Activated CD4-positive, alpha-beta T cell treated with anti-CD3 and anti-CD28 coated beads, Interleukin-2, amount 50 U/mL, for 4 hours (primary cell): ENCODE results near the gene PHF21A.
"Not testable (repeated sequence)": the region's sequence is repeated elsewhere in the genome, so short reads cannot be mapped to it uniquely, and the experiment has no call there.

Source experiments
- DNase-seq, 2 experiments: peaks; one replicate each; pipeline ENCODE4 v3.0.0-alpha.2; 2020

Gene PHF21A

GRCh38 chr11:46120346-46121300 lies 631 bp downstream of the PHF21A start:
- DNase-seq: peak; percentile 3 to 14

GRCh38 chr11:46119352-46120216 lies 1.7 kb downstream of the PHF21A start:
- peak; percentile 41 to 44 for DNase-seq

GRCh38 chr11:46118702-46119351 lies 2.4 kb downstream of the PHF21A start:
- DNase-seq: no peak

DNA sequence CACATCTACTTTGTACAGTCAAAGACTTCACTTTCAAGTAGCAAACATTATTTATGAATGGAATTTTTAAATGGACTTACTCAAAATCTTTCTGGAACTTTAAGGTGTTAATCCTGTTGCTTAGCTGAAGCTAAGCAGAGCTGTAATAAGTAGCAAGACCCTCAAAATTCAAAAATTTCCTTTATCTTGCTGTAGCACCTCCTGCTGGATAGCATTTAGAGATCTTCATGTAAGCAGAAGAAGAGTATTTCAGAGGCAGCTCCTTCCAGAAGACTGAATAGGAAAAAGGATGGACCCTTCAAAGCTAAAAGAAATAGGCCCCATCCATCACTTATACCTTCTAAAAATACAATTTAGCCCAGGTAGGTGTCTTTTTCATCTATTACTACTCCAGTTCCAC lies 3.4 kb downstream of the PHF21A start:
- no peak for DNase-seq

- DNase-seq: not testable (repeated sequence)
Measured at GRCh38 chr11:46116712-46117037, 4.6 kb downstream of the PHF21A start.

DNA sequence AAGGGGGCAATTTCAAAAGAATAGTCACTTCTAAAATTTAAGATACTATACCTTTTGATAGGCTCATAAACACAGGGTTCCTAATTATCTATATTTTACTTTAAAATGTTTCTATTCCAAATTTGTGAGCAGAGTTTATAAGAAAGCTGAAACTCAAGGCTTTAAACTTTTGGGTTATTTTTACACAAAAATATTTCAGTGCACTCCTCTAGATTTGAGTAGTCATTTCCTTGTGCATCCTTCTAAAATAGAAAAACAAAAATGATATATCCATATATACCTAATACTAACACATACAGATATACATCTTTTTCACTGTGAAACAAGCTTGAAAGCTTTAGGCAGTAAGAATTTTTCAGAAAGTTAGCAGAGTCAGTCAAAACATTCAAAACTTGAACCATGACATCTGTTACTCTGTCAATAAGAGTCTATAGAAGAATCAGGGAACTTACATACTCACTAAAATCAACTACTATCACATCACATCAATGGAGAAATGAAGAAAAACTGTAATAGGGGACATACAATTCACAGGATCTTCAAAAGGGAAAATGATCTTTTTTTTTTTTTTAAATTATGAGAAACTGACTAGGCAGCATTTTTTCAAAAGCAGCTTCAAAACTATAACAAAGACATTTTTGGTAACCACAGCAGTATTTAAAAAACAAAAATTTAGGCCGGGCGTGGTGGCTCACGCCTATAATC lies 5.1 kb downstream of the PHF21A start:
- no peak for DNase-seq

- DNase-seq: no peak
Measured at GRCh38 chr11:46114961-46115360, 6.3 kb downstream of the PHF21A start.

DNA sequence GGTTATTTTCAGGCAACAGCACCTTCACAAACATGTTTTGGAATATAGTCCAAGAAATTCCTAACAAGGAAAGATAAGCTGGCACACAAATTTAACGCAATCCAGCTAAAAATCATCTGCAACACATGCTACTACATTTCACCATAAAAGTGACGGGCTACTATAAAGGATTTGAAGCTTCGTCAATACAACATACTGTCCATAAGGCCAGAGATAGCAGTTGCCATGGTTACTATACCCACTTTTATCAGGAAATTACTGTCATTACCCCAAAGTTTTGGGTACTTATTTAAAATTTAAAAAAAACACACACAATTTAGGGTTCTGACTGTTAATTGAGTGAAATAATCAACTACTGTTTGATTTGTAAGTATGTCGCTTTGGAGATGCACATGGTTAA lies 6.9 kb downstream of the PHF21A start:
- no peak for DNase-seq

DNA sequence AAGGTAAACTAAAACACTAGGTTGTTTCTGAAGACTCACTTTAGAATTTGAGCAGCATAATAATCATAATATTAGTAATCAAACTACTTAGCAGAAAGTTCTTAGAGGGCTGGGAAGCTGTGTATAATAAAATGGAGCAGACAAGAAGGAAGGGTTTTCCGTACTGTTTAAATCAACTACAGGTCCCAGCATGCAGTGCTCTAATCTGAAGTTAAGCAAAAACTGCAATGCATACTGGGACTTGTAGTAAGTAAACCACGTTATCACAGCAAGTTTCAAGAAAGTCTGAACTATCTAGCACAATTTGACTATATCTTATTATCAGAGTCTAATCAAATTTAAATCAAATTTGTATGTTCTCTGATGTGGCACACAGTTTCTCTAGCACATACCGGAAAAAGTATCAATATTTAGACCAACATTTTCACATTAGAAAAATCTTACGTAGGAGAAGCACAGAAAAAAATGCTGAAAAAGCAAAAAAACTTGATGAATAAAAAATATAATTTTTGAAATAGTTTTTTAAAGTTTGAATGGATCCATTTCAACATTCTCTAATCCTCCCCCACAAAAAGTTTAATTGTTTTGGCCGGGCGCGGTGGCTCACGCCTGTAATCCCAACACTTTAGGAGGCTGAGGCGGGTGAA lies 8.2 kb downstream of the PHF21A start:
- DNase-seq: no peak

DNA sequence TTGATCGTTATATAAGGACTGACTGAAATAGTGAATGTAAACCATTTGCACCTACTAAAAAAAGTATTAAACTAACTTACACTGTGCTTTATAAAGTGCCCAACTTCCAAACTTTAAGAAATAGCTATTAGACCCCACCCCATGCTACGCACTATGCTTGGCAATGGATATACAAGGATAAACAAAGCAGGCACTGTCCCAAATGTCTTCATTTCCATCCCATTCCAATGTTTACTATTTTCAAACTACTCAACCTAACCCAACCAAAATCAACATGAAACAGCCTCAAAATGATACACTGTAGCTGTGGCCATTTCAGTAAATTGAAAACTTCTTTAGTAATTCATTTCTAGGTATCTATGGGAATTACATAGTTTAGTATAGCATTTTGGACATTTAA lies 12.5 kb downstream of the PHF21A start:
- no peak for DNase-seq

DNA sequence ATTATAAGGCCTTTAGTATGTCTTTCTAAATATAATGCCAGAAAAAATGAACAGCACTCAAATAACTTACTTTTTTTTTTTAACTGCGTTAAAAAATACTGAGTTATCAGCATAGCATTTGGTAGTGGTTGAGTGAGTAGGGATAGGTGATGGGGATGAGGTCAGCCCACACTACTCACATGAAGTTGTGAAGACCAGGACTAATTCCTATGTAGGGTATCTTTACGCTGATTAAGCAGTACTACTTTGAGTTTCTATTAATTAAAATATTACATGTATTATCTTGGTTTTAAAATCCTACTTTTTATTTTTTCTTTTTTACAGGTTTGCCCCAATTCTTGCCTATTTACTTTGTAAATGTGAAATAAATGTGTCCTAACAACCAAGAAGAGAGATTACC lies 13.5 kb downstream of the PHF21A start:
- no peak for DNase-seq

GRCh38 chr11:46107408-46107718 lies 13.9 kb downstream of the PHF21A start:
- DNase-seq: no peak

GRCh38 chr11:46106530-46107407 lies 14.5 kb downstream of the PHF21A start:
- DNase-seq: no peak

DNA sequence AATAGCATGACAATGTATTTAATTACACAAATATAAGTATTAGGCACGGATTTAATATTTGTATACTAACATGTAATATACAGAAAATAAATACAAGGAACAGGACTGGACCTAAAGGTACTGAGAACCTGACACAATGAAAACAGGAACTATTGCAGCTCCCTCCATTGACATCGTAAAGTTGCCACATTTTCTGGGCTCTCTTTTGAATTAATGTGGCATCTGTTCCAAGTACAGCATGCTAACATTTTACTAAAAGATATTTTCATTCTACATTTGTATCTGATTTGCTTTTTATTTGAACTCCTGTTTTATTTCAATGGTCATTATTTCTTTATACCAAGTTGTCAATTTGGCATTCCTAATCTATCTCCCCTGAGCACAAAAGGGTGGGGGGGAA lies 15.3 kb downstream of the PHF21A start:
- DNase-seq: no peak

DNA sequence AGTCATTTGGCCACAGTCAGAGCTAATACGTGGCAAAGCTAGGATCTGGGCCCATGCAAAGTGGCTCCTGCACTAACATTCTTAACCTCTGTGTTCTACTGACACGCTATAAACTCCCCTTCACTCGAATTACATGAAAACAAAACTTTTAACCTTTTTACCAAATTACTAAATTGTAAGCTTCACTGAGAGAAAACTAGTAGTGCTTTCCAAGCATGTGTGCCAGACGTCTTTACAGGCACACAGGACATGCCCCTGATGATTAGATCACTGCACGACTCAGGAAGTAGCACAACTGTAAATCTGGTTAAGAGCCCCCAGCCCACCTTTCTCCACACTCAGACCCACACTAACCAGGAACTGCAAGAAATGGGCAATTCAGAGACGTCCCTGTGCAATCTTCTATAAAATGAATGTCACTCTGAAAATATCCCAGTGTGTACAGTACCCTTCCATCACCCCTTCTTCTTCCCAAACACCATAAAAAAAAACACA lies 16.1 kb downstream of the PHF21A start:
- no peak for DNase-seq

DNA sequence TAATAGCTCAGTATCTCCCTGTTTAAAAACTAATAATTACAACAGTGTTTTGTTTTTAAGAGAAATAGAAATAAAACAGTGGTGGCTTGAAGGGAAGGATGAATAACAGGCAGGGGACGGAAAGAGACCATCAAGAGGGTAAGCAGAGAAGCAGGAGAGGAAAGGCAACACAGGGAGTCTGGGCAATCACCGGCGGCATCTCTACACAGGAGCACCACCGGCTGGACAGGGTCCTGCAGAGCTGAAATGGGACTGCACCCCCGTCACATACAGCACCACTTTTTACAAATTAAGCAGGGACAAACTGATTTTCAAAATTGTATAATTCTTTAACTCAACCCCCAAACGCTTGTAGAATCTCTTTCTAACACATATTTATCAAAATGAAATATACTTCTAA lies 18.4 kb downstream of the PHF21A start:
- DNase-seq: no peak

- DNase-seq: no peak
Measured at GRCh38 chr11:46100670-46101069, 20.6 kb downstream of the PHF21A start.

DNA sequence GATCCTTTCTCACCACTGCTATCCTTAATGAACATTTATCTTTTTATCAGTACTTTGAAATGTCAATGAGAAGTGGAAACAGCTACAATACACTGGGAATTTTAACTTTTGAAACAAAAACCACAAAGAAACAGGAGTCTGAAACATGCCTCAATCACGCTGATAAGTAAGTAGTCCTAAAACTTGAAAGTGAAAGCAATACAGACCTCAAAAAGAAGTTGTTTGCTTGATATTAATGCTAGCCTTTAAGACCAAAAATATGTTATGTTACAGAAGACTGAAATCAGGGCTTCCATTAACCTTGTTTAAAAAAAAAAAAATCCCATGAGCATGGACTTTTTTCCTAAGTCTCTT lies 21.3 kb downstream of the PHF21A start:
- DNase-seq: no peak

GRCh38 chr11:46090375-46090774 lies 30.9 kb downstream of the PHF21A start:
- DNase-seq: no peak

DNA sequence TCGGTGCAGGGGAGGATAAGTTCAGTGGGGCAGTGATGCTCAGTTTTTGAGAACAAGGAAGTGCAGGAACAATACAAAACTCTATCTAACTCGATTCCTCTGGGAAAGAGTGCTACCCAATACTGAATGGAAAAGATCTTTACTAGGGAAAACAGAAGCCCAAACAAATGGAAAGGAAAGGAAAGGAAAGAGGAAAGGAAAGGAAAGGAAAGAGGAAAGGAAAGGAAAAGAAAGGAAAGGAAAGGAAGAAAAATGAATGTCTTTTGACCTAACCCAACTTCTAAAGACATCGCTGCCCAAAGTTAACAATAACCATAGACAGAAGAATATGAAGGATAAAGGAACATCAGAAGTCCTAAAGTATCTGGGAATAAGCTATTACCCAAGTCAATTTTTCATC lies 41.6 kb downstream of the PHF21A start:
- DNase-seq: no peak

- DNase-seq: no peak
Measured at GRCh38 chr11:46075928-46076327, 45.3 kb downstream of the PHF21A start.
